Activated CD8-positive, alpha-beta memory T cell treated with anti-CD3 and anti-CD28 coated beads for 36 hours (primary cell): Measurements from ENCODE around the gene ERMARD. TPM values are rescaled to one million over a fixed set of nuclear protein-coding genes. Genes with fewer than 3 reads are reported as not detected.

ENCODE experiments used
- CTCF ChIA-PET: fragments of 350-600 bp; sonication (Branson Sonifier 250); formaldehyde crosslinking; loops from one replicate; lab custom pipeline; 2021; ENCODE audit warnings: antibody characterized with exemption; lab: Charles Lee
- POLR2A ChIA-PET: fragments of 350-600 bp; sonication (Branson Sonifier 250); formaldehyde crosslinking; loops from one replicate; lab custom pipeline; 2021; ENCODE audit warnings: antibody characterized with exemption; lab: Charles Lee
- total RNA-seq, 2 experiments: library from RNA; stranded (reverse); gene quantifications; one replicate each; pipeline ENCODE4 v1.2.3, GENCODE V29; 2021

ERMARD gene
- total RNA-seq, 2 experiments from 2014 or later: 24.0 to 25.1 TPM

- POLR2A ChIA-PET: no interaction called here
- CTCF ChIA-PET: no interaction called here
These were observed 41.0 kb downstream of the ERMARD start for GRCh38 chr6:169792306-169793015.

DNA sequence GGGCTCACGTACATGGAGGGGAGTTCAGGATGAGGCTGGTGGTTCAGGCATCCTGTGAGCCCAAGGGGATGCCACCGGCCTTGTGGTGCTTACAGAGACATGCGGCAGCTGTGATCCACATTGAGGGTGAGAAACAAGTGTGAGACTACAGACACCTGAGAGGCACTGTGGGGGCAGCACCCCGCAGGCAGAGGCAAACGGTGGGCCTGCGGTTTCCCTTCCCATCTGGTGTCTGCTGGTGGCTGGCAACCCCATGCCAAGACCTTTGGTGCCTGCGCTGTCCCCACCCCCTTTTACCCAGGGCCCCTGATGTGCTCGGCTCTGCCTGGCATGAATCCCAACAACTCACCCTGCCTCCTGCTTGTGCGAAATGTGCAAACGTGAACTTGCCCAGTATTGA lies 42.0 kb downstream of the ERMARD start:
- ChIA-PET POLR2A (no interaction called here), CTCF (no interaction called here)

DNA sequence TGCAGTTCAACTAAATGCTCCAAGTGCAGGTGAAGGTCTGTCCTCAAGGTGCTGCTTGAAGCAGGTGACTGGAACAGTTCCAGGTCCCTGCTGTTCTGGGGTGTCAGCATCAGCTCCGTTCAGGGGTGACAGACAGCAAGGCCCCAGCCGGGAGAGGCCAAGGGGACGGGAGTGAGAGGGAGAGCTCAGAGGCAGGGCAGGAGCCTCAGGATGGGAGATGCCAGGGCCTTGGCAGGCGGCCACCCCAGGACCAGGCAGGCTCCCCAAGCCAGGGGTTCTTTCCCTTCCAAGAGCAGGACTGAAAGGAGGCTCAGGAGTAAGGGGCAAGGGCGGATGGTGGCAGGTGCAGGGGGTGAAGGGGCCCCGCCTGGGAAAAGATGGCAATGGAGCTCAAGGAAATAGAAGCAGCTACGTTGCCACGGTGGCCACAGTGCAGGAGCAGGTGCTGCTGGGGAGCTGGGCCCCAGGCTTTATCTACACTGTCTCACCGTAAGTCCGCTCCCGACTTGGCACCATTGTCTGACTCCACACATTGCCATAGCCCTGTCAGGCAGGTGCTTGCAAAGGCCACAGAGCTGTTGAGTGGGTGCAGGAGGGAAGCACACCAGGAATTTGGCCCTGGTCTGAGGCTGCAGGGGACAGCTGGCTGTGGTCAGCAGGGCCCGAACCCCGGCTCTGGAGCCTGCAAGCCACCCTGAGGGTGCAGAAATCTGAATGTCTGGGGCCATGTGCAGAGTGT lies 43.1 kb downstream of the ERMARD start:
- ChIA-PET CTCF (interaction anchor here (0.9 kb wide), 1 partner anchor 37 kb away, joined by 3 read pairs; no protein-coding TSS in a partner anchor), POLR2A (no interaction called here)

GRCh38 chr6:169795196-169795595 lies 43.8 kb downstream of the ERMARD start:
- ChIA-PET CTCF (interaction anchor here (0.9 kb wide), 1 partner anchor 36 kb away, joined by 3 read pairs; no protein-coding TSS in a partner anchor), POLR2A (no interaction called here)

GRCh38 chr6:169798764-169799473 lies 47.5 kb downstream of the ERMARD start:
- ChIA-PET POLR2A (no interaction called here), CTCF (interaction anchor here (0.9 kb wide), 1 partner anchor 9 kb away, joined by 3 read pairs; no protein-coding TSS in a partner anchor)

GRCh38 chr6:169799474-169799926 lies 48.1 kb downstream of the ERMARD start:
- ChIA-PET POLR2A (no interaction called here), CTCF (no interaction called here)

GRCh38 chr6:169800116-169800667 lies 48.8 kb downstream of the ERMARD start:
- ChIA-PET POLR2A (no interaction called here), CTCF (no interaction called here)

DNA sequence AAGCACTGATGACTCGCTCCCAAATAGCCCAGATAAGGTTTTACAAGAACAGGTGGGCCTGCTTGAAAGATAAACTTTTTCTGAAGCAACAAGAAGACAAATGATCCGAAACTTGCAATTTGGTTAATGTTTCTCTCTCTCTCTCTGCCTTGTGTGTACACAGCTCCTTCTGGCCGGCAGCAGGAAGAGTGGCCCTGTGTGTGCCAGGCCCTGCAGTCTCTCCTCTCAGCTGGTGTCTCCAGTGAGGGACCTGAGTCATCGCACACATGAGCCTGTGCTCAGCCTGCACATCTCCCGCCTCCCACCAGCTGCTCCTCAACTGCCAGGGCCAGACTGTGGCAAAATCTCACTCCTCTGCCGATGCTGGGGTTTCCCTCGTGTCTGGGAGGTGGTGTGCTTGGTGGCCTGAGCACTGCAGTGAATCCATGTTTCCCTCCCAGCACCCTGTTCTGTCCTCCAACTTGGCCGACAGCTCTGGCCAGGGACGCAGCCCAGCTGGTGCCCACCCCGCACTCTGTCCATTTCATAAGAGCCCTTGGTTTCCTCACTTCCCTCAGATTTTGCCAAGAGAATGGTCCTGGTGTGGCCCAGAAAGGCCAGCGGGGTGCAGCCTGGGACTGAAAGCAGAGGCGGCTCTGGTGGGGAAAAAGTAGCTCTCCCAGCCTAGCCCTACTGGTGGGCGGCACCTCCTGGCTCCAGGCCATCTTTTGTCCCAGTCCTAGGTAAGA lies 49.4 kb downstream of the ERMARD start:
- POLR2A ChIA-PET: no interaction called here
- CTCF ChIA-PET: interaction anchor here (1.2 kb wide), 1 partner anchor 10 kb away, joined by 3 read pairs; no protein-coding TSS in a partner anchor

DNA sequence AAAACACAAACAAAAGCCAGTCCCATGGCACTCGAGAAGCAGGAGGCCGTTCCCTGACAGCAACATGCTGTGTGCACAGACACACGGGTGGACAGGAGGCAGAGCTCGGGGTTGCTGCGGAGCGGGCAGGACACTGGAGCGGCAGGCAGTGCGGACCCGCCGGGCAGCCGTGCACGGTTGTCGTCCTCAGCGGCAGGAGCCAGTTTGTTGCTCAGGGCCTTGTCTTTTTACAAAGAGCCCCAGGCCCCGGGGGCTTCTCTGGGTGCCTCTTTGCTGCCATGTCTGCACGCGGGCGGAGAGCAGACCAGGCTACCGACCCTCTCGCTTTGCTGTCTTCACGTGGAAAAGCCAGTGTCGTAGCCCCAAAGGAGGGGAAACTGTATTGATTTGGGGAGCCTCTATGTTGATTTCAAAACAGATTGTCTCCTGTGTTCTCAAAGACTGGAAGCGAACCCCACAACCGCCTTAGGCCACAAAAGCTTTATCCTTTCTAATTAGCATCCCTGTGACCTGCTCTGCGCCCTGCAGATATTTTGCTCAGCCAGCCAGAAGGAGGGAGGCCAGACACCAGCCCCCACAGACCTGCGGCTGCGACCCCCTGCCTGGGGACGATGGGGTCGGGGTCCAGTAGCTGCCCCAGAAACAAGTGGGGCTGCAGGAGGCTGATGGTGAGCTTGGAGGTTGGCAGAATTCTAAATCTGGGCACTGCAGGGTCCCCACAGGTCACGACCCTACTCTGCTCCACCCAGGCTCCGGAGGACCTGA lies 50.2 kb downstream of the ERMARD start:
- ChIA-PET CTCF (interaction anchor here (1.2 kb wide), 1 partner anchor 11 kb away, joined by 3 read pairs; no protein-coding TSS in a partner anchor), POLR2A (no interaction called here)

DNA sequence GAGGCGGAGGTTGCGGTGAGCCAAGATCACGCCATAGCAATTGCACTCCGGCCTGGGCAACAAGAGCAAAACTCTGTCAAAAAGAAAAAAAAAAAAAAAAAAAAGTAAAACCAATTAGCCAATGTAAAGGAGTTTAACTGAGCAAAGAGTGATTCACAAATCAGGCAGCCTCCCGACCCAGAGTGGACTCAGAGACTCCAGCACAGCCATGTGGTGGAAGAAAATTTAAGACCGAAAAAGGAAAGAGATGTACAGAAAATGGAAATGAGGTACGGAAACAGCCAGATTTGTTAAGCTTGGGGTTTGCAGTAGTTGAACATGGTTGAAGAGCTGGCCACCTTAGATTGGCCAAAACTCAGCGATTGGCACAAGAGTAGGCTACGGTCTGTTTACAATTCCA lies 51.4 kb downstream of the ERMARD start:
- ChIA-PET CTCF (interaction anchor here (0.7 to 1.4 kb wide), 3 partner anchors 12 to 50 kb away, joined by 4 to 5 read pairs (median 4); no protein-coding TSS in a partner anchor), POLR2A (no interaction called here)

- CTCF ChIA-PET: interaction anchor here (1.4 kb wide), 2 partner anchors 13 to 28 kb away, joined by 4 to 5 read pairs; no protein-coding TSS in a partner anchor
- POLR2A ChIA-PET: no interaction called here
These were observed 51.9 kb downstream of the ERMARD start for GRCh38 chr6:169803271-169803811.

GRCh38 chr6:169803816-169804340 lies 52.5 kb downstream of the ERMARD start:
- ChIA-PET CTCF (interaction anchor here (0.5 to 2.6 kb wide), 4 partner anchors 13 to 678 kb away, joined by 3 to 10 read pairs (median 4); no protein-coding TSS in a partner anchor), POLR2A (no interaction called here)

DNA sequence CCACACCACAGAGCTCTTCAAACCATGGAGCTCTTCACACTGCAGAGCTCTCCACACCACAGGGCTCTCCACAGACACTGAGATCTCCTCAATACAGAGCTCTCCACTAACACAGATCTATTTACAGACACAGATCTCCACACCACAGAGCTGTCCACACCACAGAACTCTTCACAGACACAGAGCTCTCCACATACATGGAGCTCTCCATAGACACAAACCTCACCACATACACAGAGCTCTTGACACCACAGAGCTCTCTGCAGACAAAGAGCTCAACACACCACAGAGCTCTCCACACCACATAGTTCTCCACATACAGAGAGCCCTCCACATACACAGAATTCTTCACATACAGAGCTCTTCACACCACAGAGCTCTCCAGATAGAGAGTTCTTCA lies 53.0 kb downstream of the ERMARD start:
- ChIA-PET CTCF (interaction anchor here (0.5 to 2.6 kb wide), 3 partner anchors 14 to 677 kb away, joined by 3 to 10 read pairs (median 3); no protein-coding TSS in a partner anchor), POLR2A (no interaction called here)

DNA sequence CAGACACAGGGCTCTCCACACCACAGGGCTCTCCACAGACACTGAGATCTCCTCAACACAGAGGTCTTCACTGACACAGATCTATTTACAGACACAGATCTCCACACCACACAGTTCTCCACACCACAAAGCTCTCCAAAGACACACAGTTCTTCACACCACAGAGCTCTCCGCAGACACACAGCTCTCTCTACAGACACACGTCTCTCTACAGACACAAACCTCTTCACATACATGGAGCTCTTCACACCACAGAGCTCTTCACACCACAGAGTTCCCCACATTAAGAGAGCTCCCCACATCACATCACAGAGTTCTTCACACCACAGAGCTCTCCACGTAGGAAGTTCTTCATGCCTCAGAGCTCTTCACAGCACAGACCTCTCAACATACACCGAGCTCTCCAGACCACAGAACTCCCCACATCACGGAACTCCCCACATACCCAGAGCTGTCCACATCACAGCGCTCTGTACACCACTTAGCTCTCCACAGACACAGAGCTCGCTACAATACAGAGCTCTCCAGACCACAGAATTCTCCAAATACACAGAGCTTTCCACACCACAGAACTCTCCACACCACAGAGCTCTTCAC lies 53.9 kb downstream of the ERMARD start:
- POLR2A ChIA-PET: no interaction called here
- CTCF ChIA-PET: interaction anchor here (1.1 to 2.6 kb wide), 2 partner anchors 15 to 26 kb away, joined by 3 to 10 read pairs; no protein-coding TSS in a partner anchor

GRCh38 chr6:169806701-169807100 lies 55.3 kb downstream of the ERMARD start:
- ChIA-PET CTCF (interaction anchor here (2.6 kb wide), 1 partner anchor 16 kb away, joined by 10 read pairs; no protein-coding TSS in a partner anchor), POLR2A (no interaction called here)

- POLR2A ChIA-PET: no interaction called here
- CTCF ChIA-PET: no interaction called here
These were observed 55.8 kb downstream of the ERMARD start for GRCh38 chr6:169807229-169807628.
